ENCODE measurements around the gene NPL.

The NPL gene

GRCh38 chr1:182829285-182829932 lies 39.8 kb downstream of the NPL start:
- peak; percentile 82 for ATAC-seq
- Mint-ChIP-seq H3K4me3 (peak overlapping the region; percentile 52), H3K27ac (peak overlapping the region; percentile 83), H3K27me3 (no peaks in the 10 kb centered on the region), H3K4me1 (peaks cover 10% of the 10 kb centered on the region), H3K9me3 (no peaks in the 10 kb centered on the region), H3K36me3 (no peaks in the 10 kb centered on the region)

- Mint-ChIP-seq H3K4me1 (peaks cover 10% of the 10 kb centered on the region), H3K36me3 (no peaks in the 10 kb centered on the region), H3K27ac (no peak overlapping the region), H3K4me3 (no peak overlapping the region), H3K9me3 (no peaks in the 10 kb centered on the region), H3K27me3 (no peaks in the 10 kb centered on the region)
- no peak for ATAC-seq
Measured at GRCh38 chr1:182833271-182833670, 43.7 kb downstream of the NPL start.

GRCh38 chr1:182834326-182834725 lies 44.8 kb downstream of the NPL start:
- H3K4me3 Mint-ChIP-seq: no peak overlapping the region
- peaks cover 14% of the 10 kb centered on the region for H3K4me1 Mint-ChIP-seq
- ATAC-seq: no peak
- no peaks in the 10 kb centered on the region for H3K9me3 Mint-ChIP-seq
- no peak overlapping the region for H3K27ac Mint-ChIP-seq
- H3K27me3 Mint-ChIP-seq: no peaks in the 10 kb centered on the region
- H3K36me3 Mint-ChIP-seq: no peaks in the 10 kb centered on the region

GRCh38 chr1:182835806-182836205 lies 46.2 kb downstream of the NPL start:
- peaks cover 10% of the 10 kb centered on the region for H3K36me3 Mint-ChIP-seq
- no peak for ATAC-seq
- H3K4me1 Mint-ChIP-seq: peaks cover 18% of the 10 kb centered on the region
- H3K27me3 Mint-ChIP-seq: no peaks in the 10 kb centered on the region
- no peaks in the 10 kb centered on the region for H3K9me3 Mint-ChIP-seq
- H3K4me3 Mint-ChIP-seq: no peak overlapping the region
- no peak overlapping the region for H3K27ac Mint-ChIP-seq

- H3K9me3 Mint-ChIP-seq: no peaks in the 10 kb centered on the region
- H3K27me3 Mint-ChIP-seq: no peaks in the 10 kb centered on the region
- H3K4me3 Mint-ChIP-seq: peak within 1 kb of the TSS; percentile 95
- peaks cover 36% of the 10 kb centered on the region for H3K36me3 Mint-ChIP-seq
- peaks cover 45% of the 10 kb centered on the region for H3K4me1 Mint-ChIP-seq
- ATAC-seq: peak; percentile 93
- H3K27ac Mint-ChIP-seq: peak within 1 kb of the TSS; percentile 91
Measured at GRCh38 chr1:182839209-182840066, 49.9 kb downstream of the NPL start, which contains the start of gene DHX9. DHX9 (plus strand) TSS chr1:182839347; CDS start chr1:182842567, 3,220 bp downstream.

- Mint-ChIP-seq H3K27ac (peak overlapping the region; percentile 91), H3K27me3 (no peaks in the 10 kb centered on the region), H3K4me3 (peak overlapping the region; percentile 95), H3K36me3 (peaks cover 49% of the 10 kb centered on the region), H3K9me3 (no peaks in the 10 kb centered on the region), H3K4me1 (peaks cover 53% of the 10 kb centered on the region)
- no peak for ATAC-seq
Measured at GRCh38 chr1:182841368-182841988, 51.9 kb downstream of the NPL start.

- H3K9me3 Mint-ChIP-seq: no peaks in the 10 kb centered on the region
- H3K4me1 Mint-ChIP-seq: peaks cover 60% of the 10 kb centered on the region
- ATAC-seq: no peak
- H3K36me3 Mint-ChIP-seq: peaks cover 57% of the 10 kb centered on the region
- no peaks in the 10 kb centered on the region for H3K27me3 Mint-ChIP-seq
- peak overlapping the region; percentile 33 for H3K4me3 Mint-ChIP-seq
- H3K27ac Mint-ChIP-seq: no peak overlapping the region
Measured at GRCh38 chr1:182842265-182842664, 52.7 kb downstream of the NPL start.

GRCh38 chr1:182845379-182845778 lies 55.8 kb downstream of the NPL start:
- H3K4me1 Mint-ChIP-seq: peaks cover 63% of the 10 kb centered on the region
- H3K27me3 Mint-ChIP-seq: no peaks in the 10 kb centered on the region
- ATAC-seq: no peak
- no peaks in the 10 kb centered on the region for H3K9me3 Mint-ChIP-seq
- no peak overlapping the region for H3K27ac Mint-ChIP-seq
- peaks cover 77% of the 10 kb centered on the region for H3K36me3 Mint-ChIP-seq
- no peak overlapping the region for H3K4me3 Mint-ChIP-seq

GRCh38 chr1:182845894-182846293 lies 56.3 kb downstream of the NPL start:
- no peak overlapping the region for H3K27ac Mint-ChIP-seq
- H3K4me1 Mint-ChIP-seq: peaks cover 60% of the 10 kb centered on the region
- peaks cover 76% of the 10 kb centered on the region for H3K36me3 Mint-ChIP-seq
- H3K27me3 Mint-ChIP-seq: no peaks in the 10 kb centered on the region
- H3K9me3 Mint-ChIP-seq: no peaks in the 10 kb centered on the region
- no peak for ATAC-seq
- H3K4me3 Mint-ChIP-seq: no peak overlapping the region

GRCh38 chr1:182847105-182847504 lies 57.5 kb downstream of the NPL start:
- Mint-ChIP-seq H3K27ac (no peak overlapping the region), H3K4me1 (peaks cover 51% of the 10 kb centered on the region), H3K4me3 (no peak overlapping the region), H3K9me3 (no peaks in the 10 kb centered on the region), H3K27me3 (no peaks in the 10 kb centered on the region), H3K36me3 (peaks cover 73% of the 10 kb centered on the region)
- no peak for ATAC-seq

- Mint-ChIP-seq H3K27me3 (no peaks in the 10 kb centered on the region), H3K27ac (no peak overlapping the region), H3K9me3 (no peaks in the 10 kb centered on the region), H3K36me3 (peaks cover 67% of the 10 kb centered on the region), H3K4me1 (peaks cover 42% of the 10 kb centered on the region), H3K4me3 (no peak overlapping the region)
- ATAC-seq: no peak
Measured at GRCh38 chr1:182848736-182849135, 59.2 kb downstream of the NPL start.

- Mint-ChIP-seq H3K4me1 (peaks cover 36% of the 10 kb centered on the region), H3K36me3 (peaks cover 70% of the 10 kb centered on the region), H3K27me3 (no peaks in the 10 kb centered on the region), H3K9me3 (no peaks in the 10 kb centered on the region), H3K27ac (no peak overlapping the region), H3K4me3 (no peak overlapping the region)
- ATAC-seq: no peak
Measured at GRCh38 chr1:182850319-182850718, 60.7 kb downstream of the NPL start.

GRCh38 chr1:182851825-182852224 lies 62.3 kb downstream of the NPL start:
- peaks cover 26% of the 10 kb centered on the region for H3K4me1 Mint-ChIP-seq
- no peak for ATAC-seq
- H3K4me3 Mint-ChIP-seq: no peak overlapping the region
- H3K27me3 Mint-ChIP-seq: no peaks in the 10 kb centered on the region
- no peaks in the 10 kb centered on the region for H3K9me3 Mint-ChIP-seq
- H3K36me3 Mint-ChIP-seq: peaks cover 60% of the 10 kb centered on the region
- H3K27ac Mint-ChIP-seq: no peak overlapping the region

GRCh38 chr1:182855911-182856310 lies 66.3 kb downstream of the NPL start:
- no peak overlapping the region for H3K4me3 Mint-ChIP-seq
- ATAC-seq: no peak
- H3K27ac Mint-ChIP-seq: no peak overlapping the region
- no peaks in the 10 kb centered on the region for H3K9me3 Mint-ChIP-seq
- peaks cover 2% of the 10 kb centered on the region for H3K4me1 Mint-ChIP-seq
- no peaks in the 10 kb centered on the region for H3K27me3 Mint-ChIP-seq
- H3K36me3 Mint-ChIP-seq: peaks cover 51% of the 10 kb centered on the region

GRCh38 chr1:182857212-182857611 lies 67.6 kb downstream of the NPL start:
- peaks cover 53% of the 10 kb centered on the region for H3K36me3 Mint-ChIP-seq
- no peaks in the 10 kb centered on the region for H3K4me1 Mint-ChIP-seq
- no peaks in the 10 kb centered on the region for H3K27me3 Mint-ChIP-seq
- H3K9me3 Mint-ChIP-seq: no peaks in the 10 kb centered on the region
- ATAC-seq: no peak
- no peak overlapping the region for H3K27ac Mint-ChIP-seq
- no peak overlapping the region for H3K4me3 Mint-ChIP-seq

Data from stimulated activated memory B cell treated with anti-CD40 and anti-IgM and Interleukin-4, amounts not matched to agents 10 μg/mL and 1 μg/mL and 100 μg/mL, for 72 hours (primary cell).